Measurements from ENCODE around the gene MACF1.

DNA sequence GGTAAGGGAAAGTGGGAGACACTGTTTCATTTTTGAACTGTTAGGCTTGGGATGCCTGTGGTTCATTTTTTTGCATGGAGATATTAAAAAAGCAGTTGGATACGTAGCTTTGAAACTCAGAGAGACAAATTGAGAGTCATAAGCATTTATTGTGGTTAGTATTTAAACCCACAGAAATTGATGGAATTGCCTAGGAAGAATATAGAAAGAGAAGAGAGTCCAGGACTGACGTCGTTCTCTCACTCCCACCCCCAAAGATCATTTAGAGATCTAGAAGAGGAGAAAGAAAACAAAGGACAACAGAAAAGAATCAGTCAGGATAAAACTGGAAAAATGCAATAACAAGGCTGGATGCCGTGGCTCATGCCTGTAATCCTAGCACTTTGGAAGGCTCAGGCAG is 213.7 kb downstream of the MACF1 start:
- TF ChIP-seq EP300 (IDR thresholded peaks at IDR 0.05; ENCODE audit: borderline replicate concordance in 1 of 2, low read depth in 1 of 2, low read length in 1 of 2) (no peak), EZH2phosphoT487 (IDR thresholded peaks at IDR 0.05; ENCODE audit: borderline replicate concordance, low read depth) (no peak), POLR2AphosphoS5 (IDR thresholded peaks at IDR 0.05; ENCODE audit: low read depth, low read length) (no peak), RFX5 (IDR thresholded peaks at IDR 0.05; ENCODE audit: low read length) (no peak), ELF1 (IDR thresholded peaks at IDR 0.05) (no peak), TCF12 (IDR thresholded peaks at IDR 0.05) (no peak), YY1 (IDR thresholded peaks at IDR 0.05; ENCODE audit: low read depth) (no peak)
- TF ChIP-seq, protein P1, sequence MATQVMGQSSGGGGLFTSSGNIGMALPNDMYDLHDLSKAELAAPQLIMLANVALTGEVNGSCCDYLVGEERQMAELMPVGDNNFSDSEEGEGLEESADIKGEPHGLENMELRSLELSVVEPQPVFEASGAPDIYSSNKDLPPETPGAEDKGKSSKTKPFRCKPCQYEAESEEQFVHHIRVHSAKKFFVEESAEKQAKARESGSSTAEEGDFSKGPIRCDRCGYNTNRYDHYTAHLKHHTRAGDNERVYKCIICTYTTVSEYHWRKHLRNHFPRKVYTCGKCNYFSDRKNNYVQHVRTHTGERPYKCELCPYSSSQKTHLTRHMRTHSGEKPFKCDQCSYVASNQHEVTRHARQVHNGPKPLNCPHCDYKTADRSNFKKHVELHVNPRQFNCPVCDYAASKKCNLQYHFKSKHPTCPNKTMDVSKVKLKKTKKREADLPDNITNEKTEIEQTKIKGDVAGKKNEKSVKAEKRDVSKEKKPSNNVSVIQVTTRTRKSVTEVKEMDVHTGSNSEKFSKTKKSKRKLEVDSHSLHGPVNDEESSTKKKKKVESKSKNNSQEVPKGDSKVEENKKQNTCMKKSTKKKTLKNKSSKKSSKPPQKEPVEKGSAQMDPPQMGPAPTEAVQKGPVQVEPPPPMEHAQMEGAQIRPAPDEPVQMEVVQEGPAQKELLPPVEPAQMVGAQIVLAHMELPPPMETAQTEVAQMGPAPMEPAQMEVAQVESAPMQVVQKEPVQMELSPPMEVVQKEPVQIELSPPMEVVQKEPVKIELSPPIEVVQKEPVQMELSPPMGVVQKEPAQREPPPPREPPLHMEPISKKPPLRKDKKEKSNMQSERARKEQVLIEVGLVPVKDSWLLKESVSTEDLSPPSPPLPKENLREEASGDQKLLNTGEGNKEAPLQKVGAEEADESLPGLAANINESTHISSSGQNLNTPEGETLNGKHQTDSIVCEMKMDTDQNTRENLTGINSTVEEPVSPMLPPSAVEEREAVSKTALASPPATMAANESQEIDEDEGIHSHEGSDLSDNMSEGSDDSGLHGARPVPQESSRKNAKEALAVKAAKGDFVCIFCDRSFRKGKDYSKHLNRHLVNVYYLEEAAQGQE (IDR thresholded peaks at IDR 0.05; ENCODE audit: low read depth, low read length), result no peak
- TF ChIP-seq, protein P2, sequence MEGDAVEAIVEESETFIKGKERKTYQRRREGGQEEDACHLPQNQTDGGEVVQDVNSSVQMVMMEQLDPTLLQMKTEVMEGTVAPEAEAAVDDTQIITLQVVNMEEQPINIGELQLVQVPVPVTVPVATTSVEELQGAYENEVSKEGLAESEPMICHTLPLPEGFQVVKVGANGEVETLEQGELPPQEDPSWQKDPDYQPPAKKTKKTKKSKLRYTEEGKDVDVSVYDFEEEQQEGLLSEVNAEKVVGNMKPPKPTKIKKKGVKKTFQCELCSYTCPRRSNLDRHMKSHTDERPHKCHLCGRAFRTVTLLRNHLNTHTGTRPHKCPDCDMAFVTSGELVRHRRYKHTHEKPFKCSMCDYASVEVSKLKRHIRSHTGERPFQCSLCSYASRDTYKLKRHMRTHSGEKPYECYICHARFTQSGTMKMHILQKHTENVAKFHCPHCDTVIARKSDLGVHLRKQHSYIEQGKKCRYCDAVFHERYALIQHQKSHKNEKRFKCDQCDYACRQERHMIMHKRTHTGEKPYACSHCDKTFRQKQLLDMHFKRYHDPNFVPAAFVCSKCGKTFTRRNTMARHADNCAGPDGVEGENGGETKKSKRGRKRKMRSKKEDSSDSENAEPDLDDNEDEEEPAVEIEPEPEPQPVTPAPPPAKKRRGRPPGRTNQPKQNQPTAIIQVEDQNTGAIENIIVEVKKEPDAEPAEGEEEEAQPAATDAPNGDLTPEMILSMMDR (IDR thresholded peaks at IDR 0.05), result no peak
- TF ChIP-seq, protein P3, sequence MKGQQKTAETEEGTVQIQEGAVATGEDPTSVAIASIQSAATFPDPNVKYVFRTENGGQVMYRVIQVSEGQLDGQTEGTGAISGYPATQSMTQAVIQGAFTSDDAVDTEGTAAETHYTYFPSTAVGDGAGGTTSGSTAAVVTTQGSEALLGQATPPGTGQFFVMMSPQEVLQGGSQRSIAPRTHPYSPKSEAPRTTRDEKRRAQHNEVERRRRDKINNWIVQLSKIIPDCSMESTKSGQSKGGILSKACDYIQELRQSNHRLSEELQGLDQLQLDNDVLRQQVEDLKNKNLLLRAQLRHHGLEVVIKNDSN (IDR thresholded peaks at IDR 0.05; ENCODE audit: borderline replicate concordance, low read depth), result no peak

All from SK-N-SH (cell line).